Activated CD4-positive, alpha-beta memory T cell treated with anti-CD3 and anti-CD28 coated beads, Interleukin-2, amount 10 ng/mL, durations not matched to agents 7 days and 5 days (primary cell): Measurements from ENCODE around the gene SYP. TPM values are rescaled to one million over a fixed set of nuclear protein-coding genes. Genes with fewer than 3 reads are reported as not detected.
"Not testable (repeated sequence)": the region's sequence is repeated elsewhere in the genome, so short reads cannot be mapped to it uniquely, and the experiment has no call there.

Source experiments
- CTCF ChIA-PET: fragments of 350-600 bp; sonication (Branson Sonifier 250); formaldehyde crosslinking; loops from one replicate; lab custom pipeline; 2021; ENCODE audit warnings: antibody characterized with exemption, inconsistent platforms; lab: Charles Lee
- POLR2A ChIA-PET: fragments of 350-600 bp; sonication (Branson Sonifier 250); formaldehyde crosslinking; loops from one replicate; lab custom pipeline; 2021; ENCODE audit warnings: antibody characterized with exemption; lab: Charles Lee
- DNase-seq: peaks from one replicate; pipeline ENCODE4 v3.0.0-alpha.2; 2020
- H3K27ac Mint-ChIP-seq: one replicate; pipeline ENCODE4 v1.8.0; 2021; ENCODE audit warnings: mild to moderate bottlenecking, mixed read lengths
- H3K27me3 Mint-ChIP-seq: one replicate; pipeline ENCODE4 v1.8.0; 2021; ENCODE audit warnings: mixed read lengths
- H3K36me3 Mint-ChIP-seq: one replicate; pipeline ENCODE4 v1.8.0; 2021; ENCODE audit warnings: low read depth, mixed read lengths
- H3K4me1 Mint-ChIP-seq: one replicate; pipeline ENCODE4 v1.8.0; 2021; ENCODE audit warnings: mixed read lengths
- H3K4me3 Mint-ChIP-seq: one replicate; pipeline ENCODE4 v1.8.0; 2021; ENCODE audit warnings: mild to moderate bottlenecking, mixed read lengths
- H3K9me3 Mint-ChIP-seq: one replicate; pipeline ENCODE4 v1.8.0; 2021; ENCODE audit warnings: mixed read lengths
- total RNA-seq, 2 experiments: library from RNA; stranded (reverse); gene quantifications; one replicate each; pipeline ENCODE4 v1.2.3, GENCODE V29; 2021

The SYP gene
- total RNA-seq, 2 experiments from 2014 or later, result 1.1 to 1.2 TPM

DNA sequence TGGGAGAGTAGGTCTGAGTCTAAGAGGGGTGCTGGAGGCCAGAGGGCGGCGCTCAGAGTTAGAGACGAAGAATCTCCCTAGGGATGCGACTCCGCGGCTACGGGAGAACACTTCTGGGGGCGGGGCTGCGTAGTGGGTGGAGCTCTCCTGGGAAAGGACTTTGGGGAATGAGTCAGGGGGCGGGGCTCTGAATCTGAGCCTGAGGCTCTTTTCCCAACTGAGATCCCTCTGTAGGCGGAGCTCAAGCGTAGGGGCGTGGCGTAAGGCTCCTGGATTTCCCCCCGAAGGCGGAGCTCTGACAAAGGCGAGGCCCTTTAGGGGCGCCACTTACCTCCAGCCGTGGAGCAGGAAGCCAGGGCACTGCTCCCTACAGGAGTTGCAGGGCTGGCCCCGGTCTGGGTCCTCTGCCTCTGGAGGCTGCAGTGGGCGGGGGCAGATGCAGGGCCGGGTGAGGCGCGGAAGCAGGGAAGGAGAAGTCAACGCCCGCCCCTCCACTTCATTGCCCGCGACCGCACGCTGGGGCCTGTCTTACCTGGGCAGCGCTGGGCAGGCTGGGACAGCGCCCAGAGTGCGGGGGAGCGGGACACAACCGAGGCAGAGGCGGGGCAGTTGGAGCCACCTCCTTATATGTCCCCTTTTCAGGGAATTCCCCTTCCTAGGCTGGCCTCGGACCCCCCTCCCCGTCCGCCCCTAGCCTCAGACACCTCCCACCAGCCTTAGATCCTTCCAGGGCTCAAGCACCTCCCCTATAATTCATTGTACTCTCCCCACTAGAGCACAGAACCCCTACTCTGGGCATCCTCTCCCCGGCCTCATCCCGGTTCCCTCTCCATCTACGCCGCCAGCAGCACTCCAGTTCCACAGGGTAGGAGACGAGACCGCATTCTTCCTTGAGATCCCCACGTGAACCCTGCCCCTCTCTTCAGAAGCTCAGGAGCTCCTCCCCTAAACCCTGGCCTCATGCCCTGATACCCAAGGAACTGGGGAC is 15.4 kb downstream of the SYP start:
- H3K4me1 Mint-ChIP-seq, result peaks cover 33% of the 10 kb centered on the region
- H3K27ac Mint-ChIP-seq, result peak overlapping the region; percentile 65
- H3K36me3 Mint-ChIP-seq, result peaks cover 21% of the 10 kb centered on the region
- H3K4me3 Mint-ChIP-seq, result peak overlapping the region; percentile 84
- POLR2A ChIA-PET, result interaction anchor here (0.9 to 2.0 kb wide), 2 partner anchors 12 to 18 kb away, joined by 4 to 8 read pairs; no protein-coding TSS in a partner anchor
- DNase-seq, result peak; percentile 41
- H3K9me3 Mint-ChIP-seq, result no peaks in the 10 kb centered on the region
- H3K27me3 Mint-ChIP-seq, result no peaks in the 10 kb centered on the region
- CTCF ChIA-PET, result interaction anchor here (0.6 kb wide), 1 partner anchor 29 kb away, joined by 4 read pairs; no protein-coding TSS in a partner anchor

DNA sequence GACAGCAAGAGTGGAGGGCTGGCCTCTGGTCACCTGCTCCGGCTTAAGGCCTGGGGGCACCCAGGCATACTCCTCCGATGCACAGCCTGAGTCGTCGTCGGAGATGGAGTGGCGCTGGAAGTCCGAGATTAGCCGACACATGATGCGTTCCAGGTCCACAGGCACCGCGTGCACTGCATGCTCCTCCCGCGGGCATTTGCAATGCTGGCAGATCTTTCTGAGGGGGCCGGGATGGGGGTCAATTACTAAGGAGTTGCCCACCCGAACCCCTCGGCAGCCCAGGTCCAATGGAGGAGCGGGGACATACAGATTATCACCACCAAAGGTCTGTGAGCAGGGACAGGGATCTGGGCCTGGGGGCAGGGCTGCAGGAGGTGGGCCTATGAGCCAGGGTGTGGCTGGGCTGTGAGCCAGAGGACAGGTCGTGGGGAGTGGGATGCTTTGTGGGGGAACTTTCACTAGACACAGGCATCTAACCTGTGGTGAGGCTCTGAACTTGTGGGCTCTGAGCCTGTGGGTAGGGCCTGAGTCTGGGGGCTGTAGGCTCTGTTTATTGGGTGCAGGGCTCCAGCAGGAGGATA is 16.2 kb downstream of the SYP start:
- Mint-ChIP-seq H3K4me3 (no peak overlapping the region), H3K27me3 (no peaks in the 10 kb centered on the region), H3K27ac (no peak overlapping the region), H3K36me3 (peaks cover 27% of the 10 kb centered on the region), H3K9me3 (no peaks in the 10 kb centered on the region), H3K4me1 (peaks cover 31% of the 10 kb centered on the region)
- ChIA-PET POLR2A (interaction anchor here (2.0 kb wide), 1 partner anchor 17 kb away, joined by 8 read pairs; no protein-coding TSS in a partner anchor), CTCF (interaction anchor here (0.6 kb wide), 1 partner anchor 28 kb away, joined by 4 read pairs; no protein-coding TSS in a partner anchor)
- no peak for DNase-seq

DNA sequence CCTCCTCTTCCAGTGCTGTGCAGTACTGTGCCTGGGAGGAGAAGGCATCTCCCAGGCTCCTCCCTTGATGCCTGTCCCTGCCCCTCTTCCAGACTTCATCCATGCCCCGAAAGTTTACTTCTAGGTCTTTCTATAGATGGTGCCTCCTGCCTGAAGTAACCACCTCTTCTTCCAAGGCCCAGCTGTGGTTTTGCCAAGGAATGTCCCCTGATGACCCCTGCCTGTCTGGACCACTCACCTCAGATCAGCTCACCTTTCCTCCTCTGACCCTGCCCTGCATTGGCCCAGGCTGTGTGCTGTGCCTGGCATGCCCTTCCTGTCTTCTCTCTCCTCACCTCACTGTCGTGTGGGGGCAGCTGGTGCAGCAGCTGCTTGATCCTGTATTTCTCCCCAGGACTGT is 20.6 kb downstream of the SYP start:
- Mint-ChIP-seq H3K36me3 (peaks cover 55% of the 10 kb centered on the region), H3K27me3 (no peaks in the 10 kb centered on the region), H3K4me1 (peaks cover 37% of the 10 kb centered on the region), H3K4me3 (no peak overlapping the region), H3K27ac (no peak overlapping the region), H3K9me3 (no peaks in the 10 kb centered on the region)
- ChIA-PET CTCF (no interaction called here), POLR2A (no interaction called here)
- no peak for DNase-seq

DNA sequence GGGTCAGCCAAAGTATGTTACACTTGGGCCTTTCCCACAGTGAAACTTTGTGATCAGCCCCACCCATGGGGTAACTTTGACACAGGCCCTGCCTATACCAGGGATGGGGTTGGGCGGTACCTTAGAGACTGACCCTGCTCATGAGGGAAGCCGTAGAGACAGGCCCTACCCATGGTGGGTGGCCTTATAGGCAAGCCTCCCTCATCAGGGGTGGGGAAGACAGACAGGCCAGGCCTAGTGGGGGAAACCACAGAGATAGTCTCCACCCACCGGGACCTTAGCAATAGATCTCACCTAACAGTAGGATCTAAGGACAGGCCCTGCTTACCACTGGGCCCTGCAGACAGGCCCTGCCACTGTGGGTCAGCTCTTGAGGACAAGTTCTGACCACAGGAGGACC is 21.5 kb downstream of the SYP start:
- peaks cover 37% of the 10 kb centered on the region for H3K4me1 Mint-ChIP-seq
- no peaks in the 10 kb centered on the region for H3K9me3 Mint-ChIP-seq
- H3K27ac Mint-ChIP-seq, result no peak overlapping the region
- H3K27me3 Mint-ChIP-seq, result no peaks in the 10 kb centered on the region
- CTCF ChIA-PET, result no interaction called here
- H3K36me3 Mint-ChIP-seq, result peaks cover 54% of the 10 kb centered on the region
- DNase-seq, result no peak
- no peak overlapping the region for H3K4me3 Mint-ChIP-seq
- POLR2A ChIA-PET, result no interaction called here

DNA sequence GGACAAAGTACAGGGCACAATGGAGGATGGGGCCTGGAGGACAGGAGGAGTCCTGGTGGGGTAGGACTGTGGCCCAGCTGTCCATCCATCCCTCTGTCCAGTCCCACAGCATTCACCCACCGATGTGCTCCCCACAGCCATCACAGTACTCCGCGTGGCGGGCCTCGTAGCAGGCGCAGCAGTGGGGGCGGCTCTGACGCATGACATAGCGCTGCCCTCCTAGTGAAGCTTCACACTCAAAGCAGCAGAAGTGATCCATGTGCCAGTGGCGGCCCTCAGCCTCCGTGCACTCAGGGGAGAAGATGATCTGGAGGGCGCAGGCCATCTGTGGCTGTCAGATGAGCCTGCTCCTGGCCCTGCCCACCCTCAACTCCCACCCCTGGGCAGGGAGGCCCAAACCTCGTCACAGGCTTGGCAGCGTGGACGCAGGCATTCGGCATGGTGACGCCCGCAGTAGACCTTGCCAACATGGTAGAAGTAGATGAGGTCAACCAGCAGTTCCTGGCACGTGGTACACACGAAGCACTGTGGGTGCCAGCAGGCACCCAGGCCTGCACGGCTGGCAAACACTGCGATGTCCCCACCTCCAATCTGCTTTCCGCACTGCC is 22.0 kb downstream of the SYP start:
- Mint-ChIP-seq H3K27ac (no peak overlapping the region), H3K36me3 (peaks cover 60% of the 10 kb centered on the region)

DNA sequence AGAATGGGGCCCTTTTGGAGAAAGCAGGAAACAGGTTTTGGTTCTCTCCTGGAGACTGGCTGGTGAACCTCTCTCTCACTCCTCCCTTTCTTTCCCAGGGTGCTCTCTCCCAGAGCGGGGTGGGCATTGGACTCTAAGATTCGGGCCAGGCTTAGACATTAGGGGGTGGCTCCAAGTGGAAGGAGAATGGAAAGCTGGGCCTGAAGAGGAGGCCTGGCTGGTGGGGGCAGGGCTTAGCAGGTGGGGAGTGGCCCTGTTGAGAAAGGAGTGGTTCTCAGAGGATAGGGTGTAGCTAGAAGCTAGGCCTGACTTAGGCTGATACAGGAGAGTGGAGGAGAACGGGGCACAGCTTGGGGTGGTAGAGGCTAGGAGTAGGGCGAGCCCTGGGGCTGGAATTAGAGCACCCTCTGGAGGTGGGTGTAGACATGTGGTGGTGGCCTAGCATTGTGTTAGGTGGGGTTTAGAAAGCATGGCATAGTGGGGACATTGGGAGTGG is 22.6 kb downstream of the SYP start:
- peak overlapping the region; percentile 62 for H3K27ac Mint-ChIP-seq
- H3K9me3 Mint-ChIP-seq, result no peaks in the 10 kb centered on the region
- CTCF ChIA-PET, result interaction anchor here (0.6 kb wide), 1 partner anchor 18 kb away, joined by 3 read pairs; no protein-coding TSS in a partner anchor
- POLR2A ChIA-PET, result no interaction called here
- no peak for DNase-seq
- H3K27me3 Mint-ChIP-seq, result no peaks in the 10 kb centered on the region
- peaks cover 62% of the 10 kb centered on the region for H3K36me3 Mint-ChIP-seq
- peaks cover 46% of the 10 kb centered on the region for H3K4me1 Mint-ChIP-seq
- no peak overlapping the region for H3K4me3 Mint-ChIP-seq

More for the DNA sequence above, 22.0 kb downstream of the SYP start:
- POLR2A ChIA-PET, result no interaction called here
- CTCF ChIA-PET, result interaction anchor here (0.6 kb wide), 1 partner anchor 18 kb away, joined by 3 read pairs; no protein-coding TSS in a partner anchor
- Mint-ChIP-seq H3K27me3 (no peaks in the 10 kb centered on the region), H3K4me3 (no peak overlapping the region), H3K4me1 (peaks cover 43% of the 10 kb centered on the region), H3K9me3 (no peaks in the 10 kb centered on the region)
- DNase-seq, result no peak

DNA sequence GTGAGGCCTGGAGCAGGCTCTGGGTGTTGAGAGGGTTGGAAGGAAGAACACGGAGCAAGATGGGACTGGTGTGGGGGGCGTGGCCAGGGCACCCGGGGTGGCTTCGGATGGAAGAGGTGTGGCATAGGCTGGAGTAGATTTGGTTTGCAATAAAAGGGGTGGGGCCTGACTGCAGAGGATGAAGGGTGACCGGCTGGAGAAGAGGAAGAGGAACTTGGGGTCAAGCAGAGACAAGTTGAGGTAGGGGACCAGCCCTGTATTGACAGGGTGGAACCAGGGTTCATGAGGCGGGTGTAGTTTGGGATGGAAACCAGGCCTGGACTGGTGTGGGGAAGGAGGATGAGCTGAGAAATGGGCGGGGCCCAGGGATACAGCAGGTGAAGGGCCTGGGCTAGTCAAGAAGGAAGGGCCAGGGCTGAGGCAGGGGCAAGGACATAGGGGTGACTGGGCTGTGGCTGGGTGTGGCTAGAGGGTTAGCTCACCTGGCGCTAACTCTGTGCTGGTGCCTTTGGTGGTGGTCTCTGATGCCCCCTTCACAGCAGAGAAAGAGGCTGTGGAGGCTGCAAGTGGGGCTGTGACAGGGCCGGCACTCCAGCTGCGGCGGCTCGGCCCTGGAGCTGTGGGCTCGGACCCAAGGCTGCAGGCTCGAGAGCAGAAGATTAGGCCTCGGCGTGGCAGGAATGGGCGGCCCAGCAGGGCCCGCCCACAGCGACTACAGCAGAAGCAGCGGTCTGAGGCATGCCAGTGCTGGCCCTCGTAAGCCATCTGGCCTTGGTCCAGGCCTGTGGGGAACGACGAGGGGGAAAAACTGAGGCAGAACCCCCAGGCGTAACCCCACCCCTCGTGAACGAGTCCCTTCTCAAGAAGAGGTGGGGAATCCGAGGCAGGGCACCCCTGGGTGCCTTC is 23.3 kb downstream of the SYP start:
- Mint-ChIP-seq H3K36me3 (peaks cover 59% of the 10 kb centered on the region), H3K9me3 (no peaks in the 10 kb centered on the region), H3K4me3 (no peak overlapping the region), H3K27ac (no peak overlapping the region), H3K27me3 (no peaks in the 10 kb centered on the region), H3K4me1 (peaks cover 46% of the 10 kb centered on the region)
- POLR2A ChIA-PET, result interaction anchor here (2.1 kb wide), 1 partner anchor 10 kb away, joined by 6 read pairs; no protein-coding TSS in a partner anchor
- CTCF ChIA-PET, result interaction anchor here (1.0 kb wide), 1 partner anchor 13 kb away, joined by 3 read pairs; no protein-coding TSS in a partner anchor
- no peak for DNase-seq

DNA sequence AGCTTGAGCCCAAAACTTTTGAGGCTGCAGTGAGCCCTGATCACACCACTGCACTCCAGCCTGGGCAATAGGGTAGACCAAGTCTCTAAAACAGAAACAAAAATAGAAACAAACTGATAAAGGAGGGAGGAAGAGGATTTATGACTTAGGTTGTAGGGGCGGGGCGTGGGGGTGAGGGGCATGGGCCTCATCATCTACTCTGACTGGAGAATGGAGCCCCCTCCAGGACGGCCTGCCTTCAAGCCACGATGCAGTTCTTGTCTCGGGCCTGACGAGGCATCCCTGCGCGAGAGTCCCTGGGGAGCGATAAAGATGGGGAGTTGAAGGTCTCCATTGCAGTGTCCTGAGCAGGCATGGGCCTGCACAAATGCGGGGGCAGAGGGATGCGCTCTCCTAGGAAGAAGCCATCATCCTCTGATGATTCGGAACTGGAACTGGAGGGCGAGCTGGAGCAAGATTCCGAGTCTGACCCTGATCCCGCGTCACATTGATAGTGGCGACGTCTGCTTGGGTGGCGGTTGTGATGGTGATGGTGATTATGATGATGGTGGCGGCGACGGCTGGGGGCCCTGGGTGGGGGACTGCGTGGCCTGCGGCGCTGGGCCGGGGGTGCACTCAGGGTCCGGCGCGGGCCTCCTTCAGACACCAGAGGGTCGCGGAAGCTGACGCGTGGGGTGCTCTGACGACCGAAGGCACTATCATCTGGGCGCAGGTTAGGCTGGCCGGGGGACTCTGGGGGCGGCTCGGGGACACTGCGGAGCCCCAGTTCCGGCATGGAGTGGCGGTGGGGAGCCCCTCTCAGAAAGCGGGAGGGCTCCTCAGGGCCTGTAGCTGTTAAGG is 24.3 kb downstream of the SYP start:
- DNase-seq, result no peak
- CTCF ChIA-PET, result interaction anchor here (1.0 kb wide), 1 partner anchor 14 kb away, joined by 3 read pairs; no protein-coding TSS in a partner anchor
- Mint-ChIP-seq H3K9me3 (no peaks in the 10 kb centered on the region), H3K4me1 (peaks cover 48% of the 10 kb centered on the region), H3K36me3 (peaks cover 55% of the 10 kb centered on the region), H3K27me3 (no peaks in the 10 kb centered on the region), H3K27ac (no peak overlapping the region), H3K4me3 (no peak overlapping the region)
- POLR2A ChIA-PET, result interaction anchor here (2.1 kb wide), 1 partner anchor 9 kb away, joined by 6 read pairs; no protein-coding TSS in a partner anchor

DNA sequence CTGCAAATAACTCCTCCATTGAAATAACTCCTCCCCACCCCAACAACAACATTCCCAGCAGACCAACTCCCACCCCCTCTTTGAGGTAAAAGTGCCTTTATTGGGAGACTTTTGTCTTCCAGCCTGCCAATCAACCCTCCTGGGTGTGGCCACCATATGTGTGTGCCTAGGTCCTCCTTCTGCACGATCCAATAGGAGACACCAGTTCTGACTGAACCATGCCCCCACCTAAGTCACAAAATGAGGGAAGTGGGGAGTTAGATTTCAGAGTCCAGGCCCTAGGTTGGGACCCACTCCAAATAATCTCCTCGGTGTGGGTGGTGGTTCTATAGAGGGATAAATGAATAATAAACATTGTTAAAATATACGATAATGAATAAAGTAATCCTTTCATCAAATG is 25.3 kb downstream of the SYP start:
- Mint-ChIP-seq H3K4me3 (no peak overlapping the region), H3K27ac (no peak overlapping the region), H3K36me3 (peaks cover 50% of the 10 kb centered on the region), H3K9me3 (no peaks in the 10 kb centered on the region), H3K4me1 (peaks cover 47% of the 10 kb centered on the region), H3K27me3 (no peaks in the 10 kb centered on the region)
- no peak for DNase-seq
- ChIA-PET CTCF (no interaction called here), POLR2A (interaction anchor here (0.6 to 2.1 kb wide), 2 partner anchors 8 to 95 kb away, joined by 3 to 6 read pairs; partner anchors contain the start of gene WDR45)

DNA sequence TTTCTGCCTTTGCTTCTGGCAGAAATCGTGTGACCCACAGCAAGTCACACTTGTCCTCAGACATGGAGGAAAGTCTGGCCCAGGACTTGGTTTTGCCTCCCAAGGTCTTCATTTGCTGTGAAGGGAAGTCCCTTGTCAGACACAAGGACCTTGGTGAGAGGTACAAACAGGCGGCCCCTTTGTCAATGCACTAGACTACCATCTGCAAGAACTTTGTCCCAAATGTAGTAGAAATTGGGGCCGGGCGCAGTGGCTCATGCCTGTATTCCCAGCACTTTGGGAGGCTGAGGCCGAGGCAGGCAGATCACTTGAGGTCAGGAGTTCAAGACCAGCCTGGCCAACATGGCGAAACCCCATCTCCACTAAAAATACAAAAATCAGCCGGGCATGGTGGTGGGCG is 26.4 kb downstream of the SYP start:
- not testable (repeated sequence) for H3K27ac Mint-ChIP-seq

More for the DNA sequence above, 26.4 kb downstream of the SYP start:
- DNase-seq, H3K9me3 Mint-ChIP-seq, H3K27me3 Mint-ChIP-seq: not testable (repeated sequence)
- ChIA-PET CTCF (interaction anchor here (1.8 kb wide), 1 partner anchor 17 kb away, joined by 6 read pairs; no protein-coding TSS in a partner anchor), POLR2A (interaction anchor here (1.5 kb wide), 1 partner anchor 11 kb away, joined by 4 read pairs; no protein-coding TSS in a partner anchor)
- Mint-ChIP-seq H3K36me3 (peaks cover 43% of the 10 kb centered on the region), H3K4me1 (peaks cover 46% of the 10 kb centered on the region), H3K4me3 (peak overlapping the region; percentile 84)
